PC-3 (cell line): ENCODE measurements around the gene FRMPD2. TPM values are rescaled to one million over a fixed set of nuclear protein-coding genes. Genes with fewer than 3 reads are reported as not detected.
A peak's percentile ranks its signal among the peaks of the same experiment; 100 is the strongest.

Experiments used
- ATAC-seq: fragments of 200-7000 bp; cut with Tn5 transposase; 2 replicates; pipeline ENCODE4 v1.9.1; 2020; ENCODE audit warnings: mild to moderate bottlenecking, moderate library complexity
- BruUV-seq: library from RNA; stranded (reverse); fragments of 400-500 nt; replicated peaks from 2 replicates; lab custom pipeline; 2021; lab: Mats Ljungman, UMichigan
- CTCF ChIA-PET: fragments of 300-600 bp; sonication (Branson Sonifier 250); formaldehyde crosslinking; loops from one replicate; lab custom pipeline; 2022; ENCODE audit warnings: antibody characterized with exemption; lab: Charles Lee
- POLR2A ChIA-PET: fragments of 300-600 bp; sonication (Branson Sonifier 250); formaldehyde crosslinking; loops from one replicate; lab custom pipeline; 2022; ENCODE audit warnings: antibody characterized with exemption; ENCODE audit not compliant: unreplicated experiment; lab: Charles Lee
- DNase-seq: peaks from one replicate; pipeline ENCODE4 v3.0.0-alpha.2; 2015
- H2AFZ ChIP-seq: fragments of 300-600 bp; sonication (generic); 2 replicates; pipeline ENCODE4 v1.6.0; 2016; ENCODE audit warnings: antibody characterized with exemption, low read length
- H3F3A ChIP-seq: fragments of 300-600 bp; sonication (generic); one replicate; pipeline ENCODE4 v1.6.0; 2017; ENCODE audit warnings: antibody characterized with exemption, low read length, control low read depth, mild to moderate bottlenecking; ENCODE audit not compliant: unreplicated experiment
- H3K27ac ChIP-seq: fragments of 300-600 bp; sonication (generic); 2 replicates; pipeline ENCODE4 v1.5.1; 2016; ENCODE audit warnings: mild to moderate bottlenecking, low read length
- H3K27me3 ChIP-seq: fragments of 300-600 bp; sonication (generic); 2 replicates; pipeline ENCODE4 v1.6.1; 2016; ENCODE audit warnings: low read length, mixed read lengths
- H3K36me3 ChIP-seq: fragments of 300-600 bp; sonication (generic); 2 replicates; pipeline ENCODE4 v1.6.1; 2016; ENCODE audit warnings: low read depth, mixed run types, low read length, mixed read lengths
- H3K4me1 ChIP-seq: fragments of 300-600 bp; sonication (generic); 2 replicates; pipeline ENCODE4 v1.5.1; 2016; ENCODE audit warnings: low read length; ENCODE audit not compliant: insufficient read depth
- H3K4me2 ChIP-seq: fragments of 300-600 bp; sonication (generic); 2 replicates; pipeline ENCODE4 v1.6.0; 2016; ENCODE audit warnings: low read length
- H3K4me3 ChIP-seq: fragments of 300-600 bp; sonication (generic); 2 replicates; pipeline ENCODE4 v1.5.1; 2016; ENCODE audit warnings: mild to moderate bottlenecking, low read length, mixed read lengths
- H3K79me2 ChIP-seq: fragments of 300-600 bp; sonication (generic); 2 replicates; pipeline ENCODE4 v1.6.1; 2017; ENCODE audit warnings: low read length, mixed read lengths
- H3K9ac ChIP-seq: fragments of 300-600 bp; sonication (generic); 2 replicates; pipeline ENCODE4 v1.6.0; 2016; ENCODE audit warnings: mild to moderate bottlenecking, low read length
- H3K9me2 ChIP-seq: fragments of 300-600 bp; sonication (generic); replicated peaks from 2 replicates; pipeline ENCODE4 v1.6.1; 2016; ENCODE audit warnings: mixed run types, low read length, mixed read lengths
- H3K9me3 ChIP-seq: fragments of 300-600 bp; sonication (generic); 2 replicates; pipeline ENCODE4 v1.6.1; 2016; ENCODE audit warnings: low read length, mixed read lengths
- H4K20me1 ChIP-seq: fragments of 300-600 bp; sonication (generic); 2 replicates; pipeline ENCODE4 v1.6.1; 2016; ENCODE audit warnings: low read length, mixed read lengths
- EZH2 ChIP-seq: fragments of 300-600 bp; sonication (generic); IDR thresholded peaks from one replicate; pipeline ENCODE4 v1.6.1; 2017; ENCODE audit warnings: antibody characterized with exemption, mild to moderate bottlenecking, low read length; ENCODE audit not compliant: unreplicated experiment
- EZH2phosphoT487 ChIP-seq: fragments of 300-600 bp; sonication (generic); IDR thresholded peaks from 2 replicates; pipeline ENCODE4 v1.6.1; 2018; ENCODE audit warnings: mild to moderate bottlenecking, antibody characterized with exemption, low read length, borderline replicate concordance
- intact Hi-C: fragments of 100-400 bp; cut with micrococcal nuclease; formaldehyde crosslinking; loops from 2 replicates; pipeline ENCODE4 v1.9.0; 2023
- total RNA-seq: library from RNA; depleted of rRNA; stranded (reverse); fragments of >200 nt; gene quantifications from 2 replicates; pipeline ENCODE4 v1.2.3, GENCODE V29; 2014
- TF ChIP-seq, protein P1 (sequence below): fragments of 300-600 bp; sonication (generic); conservative IDR thresholded peaks from 2 replicates; pipeline ENCODE4 v1.5.1; 2017; ENCODE audit warnings: antibody characterized with exemption, low read depth, mild to moderate bottlenecking, low read length

FRMPD2 gene
- total RNA-seq, 1 experiment from 2014 or later = 0.11 TPM

DNA sequence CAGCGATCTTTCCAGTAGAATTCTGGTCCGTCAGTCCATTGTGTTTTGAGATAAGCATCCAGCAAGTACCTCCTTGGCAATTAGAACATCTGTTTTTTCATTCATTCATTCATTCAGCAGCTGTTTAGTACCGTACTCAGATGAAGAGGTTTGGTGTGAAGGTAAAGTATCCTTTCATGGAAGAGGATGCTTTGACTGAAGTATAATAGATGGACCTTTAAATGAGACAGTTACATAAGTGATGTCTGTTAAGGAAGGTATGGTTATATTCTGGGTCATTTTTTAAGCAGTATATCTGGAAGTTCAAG is 33.2 kb upstream of the FRMPD2 start:
- peak overlapping the region; percentile 95 for H3K4me3 ChIP-seq
- H3K36me3 ChIP-seq = no peaks in the 10 kb centered on the region
- peaks cover 38% of the 10 kb centered on the region for H3K4me1 ChIP-seq
- no peaks in the 10 kb centered on the region for H3K9me2 ChIP-seq
- ChIA-PET POLR2A (no interaction called here), CTCF (interaction anchor here (0.6 kb wide), 1 partner anchor 138 kb away, joined by 3 read pairs; no protein-coding TSS in a partner anchor)
- DNase-seq (no peak), ATAC-seq (no peak)
- peak overlapping the region; percentile 75; the same call in 1 of the 2 replicates for H2AFZ ChIP-seq
- peak overlapping the region; percentile 73 for H3K9ac ChIP-seq
- intact Hi-C loops = loop anchor here (5.0 kb wide), 1 partner anchor 350 kb away; no protein-coding TSS in a partner anchor
- peaks cover 54% of the 10 kb centered on the region for H3K79me2 ChIP-seq
- H3K27me3 ChIP-seq = no peaks in the 10 kb centered on the region
- H3F3A ChIP-seq = no peaks in the 10 kb centered on the region
- peaks cover 21% of the 10 kb centered on the region for H4K20me1 ChIP-seq
- H3K4me2 ChIP-seq = peak overlapping the region; percentile 98
- no peaks in the 10 kb centered on the region for H3K9me3 ChIP-seq
- no peak overlapping the region for H3K27ac ChIP-seq
- TF ChIP-seq EZH2 (no peak), EZH2phosphoT487 (no peak)
- TF ChIP-seq, protein P1, sequence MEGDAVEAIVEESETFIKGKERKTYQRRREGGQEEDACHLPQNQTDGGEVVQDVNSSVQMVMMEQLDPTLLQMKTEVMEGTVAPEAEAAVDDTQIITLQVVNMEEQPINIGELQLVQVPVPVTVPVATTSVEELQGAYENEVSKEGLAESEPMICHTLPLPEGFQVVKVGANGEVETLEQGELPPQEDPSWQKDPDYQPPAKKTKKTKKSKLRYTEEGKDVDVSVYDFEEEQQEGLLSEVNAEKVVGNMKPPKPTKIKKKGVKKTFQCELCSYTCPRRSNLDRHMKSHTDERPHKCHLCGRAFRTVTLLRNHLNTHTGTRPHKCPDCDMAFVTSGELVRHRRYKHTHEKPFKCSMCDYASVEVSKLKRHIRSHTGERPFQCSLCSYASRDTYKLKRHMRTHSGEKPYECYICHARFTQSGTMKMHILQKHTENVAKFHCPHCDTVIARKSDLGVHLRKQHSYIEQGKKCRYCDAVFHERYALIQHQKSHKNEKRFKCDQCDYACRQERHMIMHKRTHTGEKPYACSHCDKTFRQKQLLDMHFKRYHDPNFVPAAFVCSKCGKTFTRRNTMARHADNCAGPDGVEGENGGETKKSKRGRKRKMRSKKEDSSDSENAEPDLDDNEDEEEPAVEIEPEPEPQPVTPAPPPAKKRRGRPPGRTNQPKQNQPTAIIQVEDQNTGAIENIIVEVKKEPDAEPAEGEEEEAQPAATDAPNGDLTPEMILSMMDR = no peak
- no TSS peak for BruUV-seq

- peak overlapping the region; percentile 73 for H3K9ac ChIP-seq
- intact Hi-C loops = loop anchor here (5.0 kb wide), 1 partner anchor 350 kb away; no protein-coding TSS in a partner anchor
- peak; percentile 26 for DNase-seq
- no TSS peak for BruUV-seq
- peak; percentile 45 for ATAC-seq
- H3K36me3 ChIP-seq = no peaks in the 10 kb centered on the region
- no peaks in the 10 kb centered on the region for H3K27me3 ChIP-seq
- CTCF ChIA-PET = interaction anchor here (0.6 kb wide), 1 partner anchor 138 kb away, joined by 3 read pairs; no protein-coding TSS in a partner anchor
- peaks cover 35% of the 10 kb centered on the region for H3K4me1 ChIP-seq
- no peaks in the 10 kb centered on the region for H3K9me2 ChIP-seq
- peaks cover 49% of the 10 kb centered on the region for H3K79me2 ChIP-seq
- no peaks in the 10 kb centered on the region for H3K9me3 ChIP-seq
- peak overlapping the region; percentile 75 for H2AFZ ChIP-seq
- H3F3A ChIP-seq = no peaks in the 10 kb centered on the region
- H3K27ac ChIP-seq = no peak overlapping the region
- peak overlapping the region; percentile 98 for H3K4me2 ChIP-seq
- peak overlapping the region; percentile 95 for H3K4me3 ChIP-seq
- H4K20me1 ChIP-seq = peaks cover 21% of the 10 kb centered on the region
- TF ChIP-seq, protein P1 = no peak
- TF ChIP-seq EZH2phosphoT487 (no peak), EZH2 (no peak)
- POLR2A ChIA-PET = no interaction called here
These were observed 32.6 kb upstream of the FRMPD2 start for GRCh38 chr10:48306870-48307710.
